OCI-LY3 (cell line): ENCODE data around the gene BCKDK.

Source experiments
- EZH2phosphoT487 ChIP-seq: fragments of 200-600 bp; shearing (Covaris generic); IDR thresholded peaks from 2 replicates; pipeline ENCODE4 v1.6.1; 2018; ENCODE audit warnings: antibody characterized with exemption, mixed run types, low read depth
- TF ChIP-seq, protein P1 (sequence below): fragments of 200-600, 300-600 bp; sonication (generic); IDR thresholded peaks from 2 replicates; pipeline ENCODE4 v1.5.1; 2014; ENCODE audit warnings: antibody characterized with exemption, low read length, low read depth

GRCh38 chr16:31143694-31144148 lies 35.5 kb downstream of the BCKDK start:
- TF ChIP-seq, protein P1, sequence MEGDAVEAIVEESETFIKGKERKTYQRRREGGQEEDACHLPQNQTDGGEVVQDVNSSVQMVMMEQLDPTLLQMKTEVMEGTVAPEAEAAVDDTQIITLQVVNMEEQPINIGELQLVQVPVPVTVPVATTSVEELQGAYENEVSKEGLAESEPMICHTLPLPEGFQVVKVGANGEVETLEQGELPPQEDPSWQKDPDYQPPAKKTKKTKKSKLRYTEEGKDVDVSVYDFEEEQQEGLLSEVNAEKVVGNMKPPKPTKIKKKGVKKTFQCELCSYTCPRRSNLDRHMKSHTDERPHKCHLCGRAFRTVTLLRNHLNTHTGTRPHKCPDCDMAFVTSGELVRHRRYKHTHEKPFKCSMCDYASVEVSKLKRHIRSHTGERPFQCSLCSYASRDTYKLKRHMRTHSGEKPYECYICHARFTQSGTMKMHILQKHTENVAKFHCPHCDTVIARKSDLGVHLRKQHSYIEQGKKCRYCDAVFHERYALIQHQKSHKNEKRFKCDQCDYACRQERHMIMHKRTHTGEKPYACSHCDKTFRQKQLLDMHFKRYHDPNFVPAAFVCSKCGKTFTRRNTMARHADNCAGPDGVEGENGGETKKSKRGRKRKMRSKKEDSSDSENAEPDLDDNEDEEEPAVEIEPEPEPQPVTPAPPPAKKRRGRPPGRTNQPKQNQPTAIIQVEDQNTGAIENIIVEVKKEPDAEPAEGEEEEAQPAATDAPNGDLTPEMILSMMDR: no peak
- TF ChIP-seq EZH2phosphoT487: no peak
